GM19023 (cell line): Measurements from ENCODE around the gene SNCB.
A peak's percentile ranks its signal among the peaks of the same experiment; 100 is the strongest.

Experiments used
- ATAC-seq: cut with Tn5 transposase; IDR thresholded peaks from one replicate; pipeline ENCODE4 v1.9.1; 2021; ENCODE audit warnings: mild to moderate bottlenecking, moderate library complexity; ENCODE audit not compliant: unreplicated experiment

SNCB gene

GRCh38 chr5:176625966-176626875 lies 4.1 kb downstream of the SNCB start:
- ATAC-seq, result no peak

GRCh38 chr5:176625512-176625911 lies 4.8 kb downstream of the SNCB start:
- no peak for ATAC-seq

GRCh38 chr5:176624938-176625337 lies 5.4 kb downstream of the SNCB start:
- no peak for ATAC-seq

GRCh38 chr5:176624142-176624541 lies 6.2 kb downstream of the SNCB start:
- no peak for ATAC-seq

GRCh38 chr5:176621661-176622079 lies 8.7 kb downstream of the SNCB start:
- ATAC-seq, result no peak

GRCh38 chr5:176620333-176620981 lies 9.9 kb downstream of the SNCB start:
- ATAC-seq, result no peak

- ATAC-seq, result no peak
Observed at GRCh38 chr5:176619569-176620332, 10.6 kb downstream of the SNCB start.

- no peak for ATAC-seq
Observed at GRCh38 chr5:176619203-176619568, 11.1 kb downstream of the SNCB start.

GRCh38 chr5:176618783-176619182 lies 11.6 kb downstream of the SNCB start:
- ATAC-seq, result no peak

- ATAC-seq, result no peak
Observed at GRCh38 chr5:176616511-176616910, 13.8 kb downstream of the SNCB start.

GRCh38 chr5:176614805-176615478 lies 15.4 kb downstream of the SNCB start:
- ATAC-seq, result no peak

- no peak for ATAC-seq
Observed at GRCh38 chr5:176612855-176613254, 17.5 kb downstream of the SNCB start.

- ATAC-seq, result no peak
Observed at GRCh38 chr5:176612008-176612407, 18.3 kb downstream of the SNCB start.

GRCh38 chr5:176611435-176611834 lies 18.9 kb downstream of the SNCB start:
- ATAC-seq, result no peak

GRCh38 chr5:176610435-176610773 lies 19.9 kb downstream of the SNCB start:
- ATAC-seq, result peak; percentile 24

- ATAC-seq, result peak; percentile 82
Observed at GRCh38 chr5:176609724-176610434, 20.5 kb downstream of the SNCB start, which contains the start of gene GPRIN1. Gene GPRIN1, minus strand, starts transcription at chr5:176610156. Its CDS starts 10,322 bp downstream, at chr5:176599834.

- no peak for ATAC-seq
Observed at GRCh38 chr5:176608937-176609723, 21.2 kb downstream of the SNCB start.

GRCh38 chr5:176608142-176608705 lies 22.1 kb downstream of the SNCB start:
- no peak for ATAC-seq

GRCh38 chr5:176606875-176607274 lies 23.5 kb downstream of the SNCB start:
- no peak for ATAC-seq
